NB4 (cell line): ENCODE results near the gene HOXB1.

ENCODE experiments used
- DNase-seq: peaks from one replicate; pipeline ENCODE4 v3.0.0; 2010; ENCODE audit warnings: low read depth
- H3K4me3 ChIP-seq: one replicate; pipeline ENCODE4 v1.5.1; 2011; ENCODE audit warnings: mild to moderate bottlenecking, low read depth, low read length, moderate library complexity
- CTCF ChIP-seq: IDR thresholded peaks from one replicate; pipeline ENCODE4 v1.5.1; 2012; ENCODE audit warnings: low read depth, low read length
- MAX ChIP-seq: IDR thresholded peaks from 2 replicates; pipeline ENCODE4 v1.6.1; 2011; ENCODE audit warnings: low read depth, low read length
- MYC ChIP-seq: IDR thresholded peaks from 2 replicates; pipeline ENCODE4 v1.6.1; 2011; ENCODE audit warnings: low read depth, low read length
- POLR2A ChIP-seq: IDR thresholded peaks from 2 replicates; pipeline ENCODE4 v1.6.1; 2011; ENCODE audit warnings: mild to moderate bottlenecking; ENCODE audit not compliant: insufficient read length; ENCODE audit errors: extremely low read depth

The HOXB1 gene

GRCh38 chr17:48499735-48500434 lies 30.9 kb downstream of the HOXB1 start:
- no peak for DNase-seq
- TF ChIP-seq POLR2A (no peak), MAX (no peak), CTCF (no peak), MYC (no peak)
- no peak overlapping the region for H3K4me3 ChIP-seq

DNA sequence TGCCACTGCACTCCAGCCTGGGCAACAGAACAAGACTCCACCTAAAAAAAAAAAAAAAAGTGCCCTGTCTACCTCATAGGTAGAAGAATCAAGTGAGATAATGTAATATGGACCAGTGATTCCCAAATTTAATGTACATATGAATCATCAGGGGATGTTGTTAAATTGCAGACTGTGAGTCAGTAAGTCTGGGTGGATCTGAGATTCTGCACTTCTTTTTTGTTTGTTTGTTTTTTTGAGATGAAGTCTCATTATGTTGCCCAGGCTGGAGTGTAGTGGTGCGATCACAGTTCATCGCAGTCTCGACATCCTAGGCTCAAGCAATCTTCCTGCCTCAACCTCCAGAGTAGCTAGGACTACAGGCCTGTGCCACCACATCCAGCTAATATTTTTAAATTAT lies 31.6 kb downstream of the HOXB1 start:
- DNase-seq = no peak
- TF ChIP-seq MAX (no peak), POLR2A (no peak), MYC (no peak), CTCF (no peak)
- no peak overlapping the region for H3K4me3 ChIP-seq

DNA sequence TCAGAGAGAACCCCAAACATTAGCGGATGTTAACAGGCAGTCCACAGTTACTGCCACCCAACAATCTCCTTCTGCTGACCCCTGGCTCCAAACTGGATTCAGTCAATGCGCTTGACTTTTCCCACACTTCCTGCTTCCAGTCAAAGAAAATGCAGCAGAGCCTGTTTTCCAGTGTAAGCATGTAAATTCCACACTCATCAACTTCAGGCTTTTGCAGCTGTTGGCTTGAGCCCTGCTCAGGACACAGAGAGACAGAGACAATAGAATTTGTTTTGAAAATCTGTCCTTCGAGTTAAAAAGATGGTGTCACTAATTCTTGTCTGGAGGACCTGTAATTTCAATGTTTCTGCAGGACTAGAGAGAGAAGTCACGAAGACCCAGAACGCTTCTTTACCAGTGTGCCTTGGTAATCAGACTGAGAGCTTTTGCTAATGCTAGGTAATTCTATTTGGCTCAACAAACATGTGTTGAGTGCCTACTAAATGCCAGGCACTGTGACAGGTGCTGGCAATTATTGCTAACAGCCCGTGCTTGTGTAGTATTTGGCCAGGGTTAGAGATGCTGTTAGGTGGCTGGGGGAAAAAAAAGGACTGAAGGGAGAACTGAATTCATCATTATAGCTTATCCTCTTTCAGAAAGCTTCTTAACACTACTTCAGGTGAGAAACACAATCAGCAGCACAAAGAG lies 32.5 kb downstream of the HOXB1 start:
- DNase-seq = no peak
- no peak overlapping the region for H3K4me3 ChIP-seq
- TF ChIP-seq MAX = no peak
- TF ChIP-seq POLR2A = no peak
- no peak for TF ChIP-seq CTCF
- no peak for TF ChIP-seq MYC

GRCh38 chr17:48497103-48497502 lies 33.7 kb downstream of the HOXB1 start:
- no peak for DNase-seq
- no peak for TF ChIP-seq CTCF
- no peak for TF ChIP-seq POLR2A
- TF ChIP-seq MYC = no peak
- TF ChIP-seq MAX = no peak
- no peak overlapping the region for H3K4me3 ChIP-seq

DNA sequence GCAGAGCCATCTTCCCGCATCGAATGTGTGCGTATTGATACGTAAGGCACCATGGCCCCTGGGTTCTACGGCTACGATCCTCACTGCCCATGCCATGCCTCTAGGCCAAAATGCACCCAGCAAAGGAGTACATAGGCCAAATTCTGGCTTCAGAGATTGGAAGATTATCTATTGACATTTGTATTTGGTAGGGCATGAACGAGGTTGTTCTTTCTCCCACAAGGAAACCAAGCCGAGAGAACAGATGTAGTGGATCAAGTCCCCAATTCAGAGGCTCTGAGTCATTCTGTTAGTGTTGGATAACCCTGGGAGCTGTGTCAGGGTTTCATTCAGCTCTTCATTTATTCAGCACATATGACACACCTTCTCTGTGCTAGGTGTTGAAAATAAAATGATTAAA lies 36.5 kb downstream of the HOXB1 start:
- no peak for TF ChIP-seq MAX
- TF ChIP-seq MYC = no peak
- no peak for TF ChIP-seq CTCF
- TF ChIP-seq POLR2A = no peak
- H3K4me3 ChIP-seq = no peak overlapping the region
- no peak for DNase-seq
